Measurements from ENCODE around the gene TSKU.

GRCh38 chr11:76736266-76736665, 46.9 kb upstream of the TSKU start:
- no peak for TF ChIP-seq CTCF (IDR thresholded peaks at IDR 0.05)
- TF ChIP-seq EP300 (IDR thresholded peaks at IDR 0.05; ENCODE audit: low read depth) = no peak
- TF ChIP-seq POLR2AphosphoS5 (IDR thresholded peaks at IDR 0.05) = no peak

Measured in transverse colon (tissue), 4 donors.